TTC549 (cell line): ENCODE data around the gene UAP1L1.

ENCODE experiments used
- FAIRE-seq: peaks from 2 replicates; lab custom pipeline; 2012; peaks lifted over from hg19 to GRCh38; lab: Jason Lieb, UNC

The UAP1L1 gene

DNA sequence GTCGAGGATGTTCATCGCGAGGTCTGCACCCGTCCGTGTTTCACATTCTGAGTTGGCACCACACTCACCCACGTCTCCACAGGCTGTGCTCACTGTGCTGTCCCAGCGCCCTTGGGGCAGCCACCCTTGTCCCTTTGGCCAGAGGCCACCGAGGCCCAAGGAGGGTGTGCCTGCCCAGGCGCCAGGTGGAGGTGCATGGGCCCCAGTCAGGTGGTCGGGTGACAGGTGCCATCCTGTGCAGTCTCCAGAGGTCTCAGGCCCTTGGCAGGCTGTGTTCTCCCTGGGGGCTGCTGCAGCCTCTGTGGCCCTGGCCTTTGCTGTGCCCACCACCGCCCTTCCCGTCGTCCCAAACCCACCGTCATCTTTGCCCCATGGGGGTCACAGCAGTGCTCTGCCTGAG is 21.9 kb downstream of the UAP1L1 start:
- FAIRE-seq: no peak

DNA sequence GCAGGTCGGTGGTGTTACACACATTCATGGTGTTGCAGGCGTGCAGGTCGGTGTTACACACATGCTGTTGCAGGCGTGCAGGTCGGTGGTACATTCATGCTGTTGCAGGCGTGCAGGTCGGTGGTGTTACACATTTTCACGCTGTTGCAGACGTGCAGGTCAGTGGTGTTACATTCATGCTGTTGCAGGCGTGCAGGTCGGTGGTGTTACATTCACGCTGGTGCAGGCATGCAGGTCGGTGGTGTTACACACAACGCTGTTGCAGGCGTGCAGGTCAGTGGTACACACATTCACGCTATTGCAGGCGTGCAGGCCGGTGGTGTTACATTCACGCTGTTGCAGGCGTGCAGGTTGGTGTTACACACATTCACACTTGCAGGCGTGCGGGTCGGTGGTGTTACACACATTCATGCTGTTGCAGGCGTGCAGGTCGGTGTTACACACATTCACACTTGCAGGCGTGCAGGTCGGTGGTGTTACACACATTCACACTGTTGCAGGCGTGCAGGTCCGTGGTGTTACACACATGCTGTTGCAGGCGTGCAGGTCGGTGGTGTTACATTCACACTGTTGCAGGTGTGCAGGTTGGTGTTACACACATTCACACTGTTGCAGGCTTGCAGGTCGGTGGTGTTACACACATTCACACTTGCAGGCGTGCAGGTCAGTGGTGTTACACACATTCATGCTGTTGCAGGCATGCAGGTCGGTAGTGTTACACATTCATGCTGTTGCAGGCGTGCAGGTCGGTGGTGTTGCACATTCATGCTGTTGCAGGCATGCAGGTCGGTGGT is 26.1 kb downstream of the UAP1L1 start:
- FAIRE-seq: no peak

DNA sequence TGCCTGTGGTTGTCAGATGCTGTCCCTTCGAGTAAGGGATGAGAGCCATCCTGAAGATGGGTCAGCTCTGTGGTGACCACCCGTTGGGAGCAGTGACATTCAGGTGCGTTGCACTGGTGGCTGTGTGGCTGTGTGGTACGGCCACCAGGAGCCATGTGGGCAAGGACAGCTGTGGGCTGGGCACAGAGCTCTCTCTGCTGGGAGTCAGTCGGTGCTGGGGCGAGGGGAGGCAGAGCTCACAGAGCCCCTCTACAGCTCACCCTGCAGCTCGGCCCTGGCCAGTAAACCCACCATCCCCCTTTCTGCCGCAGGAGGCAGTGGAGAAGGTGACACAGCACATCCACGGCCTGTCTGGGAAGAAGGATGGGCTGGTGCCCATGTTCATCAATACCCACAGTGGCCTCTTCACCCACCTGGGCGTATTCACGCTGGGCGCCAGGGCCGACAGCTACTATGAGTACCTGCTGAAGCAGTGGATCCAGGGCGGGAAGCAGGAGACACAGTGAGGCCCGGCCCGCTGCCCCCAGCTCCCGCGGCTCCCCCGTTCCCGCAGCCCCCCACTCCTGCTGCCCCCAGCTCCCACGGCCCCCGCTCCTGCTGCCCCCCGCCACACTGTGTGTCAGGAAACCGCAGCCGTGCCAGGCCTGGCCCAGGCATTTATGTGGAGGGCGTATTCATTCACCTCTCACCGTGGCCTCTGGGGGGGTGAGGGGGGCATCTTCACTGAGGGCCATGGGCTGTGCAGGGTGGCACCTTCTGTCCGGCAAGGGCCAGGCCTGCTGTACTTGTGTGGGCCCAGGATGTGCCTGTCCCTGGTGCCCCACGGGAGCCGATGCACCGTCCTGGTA is 28.7 kb downstream of the UAP1L1 start:
- FAIRE-seq: no peak

DNA sequence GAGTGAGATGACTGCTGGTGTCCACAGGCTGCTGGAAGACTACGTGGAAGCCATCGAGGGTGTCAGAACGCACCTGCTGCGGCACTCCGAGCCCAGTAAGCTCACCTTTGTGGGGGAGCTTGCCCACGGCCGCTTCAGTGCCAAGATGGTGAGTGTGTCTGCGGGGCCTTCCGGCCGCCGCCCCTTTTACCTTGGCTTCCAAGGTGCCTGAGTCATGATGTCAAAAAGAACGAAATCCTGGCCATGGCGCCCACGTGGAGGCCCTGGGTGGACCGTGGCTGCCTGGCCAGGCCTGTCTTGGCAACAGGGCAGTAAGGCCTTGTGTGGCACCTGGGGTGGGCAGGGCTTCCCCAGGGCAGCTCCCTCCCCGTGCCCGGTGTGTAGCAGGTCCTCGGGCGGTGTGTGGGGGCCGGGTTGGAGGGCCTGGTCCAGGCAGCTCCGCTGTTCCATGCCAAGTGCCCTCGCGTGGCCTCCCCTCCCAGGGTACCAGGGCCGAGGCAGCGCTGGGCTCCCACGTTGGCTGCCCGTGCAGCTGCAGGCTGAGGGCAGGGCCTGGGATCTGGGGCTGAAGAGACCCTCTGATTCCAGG is 29.4 kb downstream of the UAP1L1 start:
- no peak for FAIRE-seq

DNA sequence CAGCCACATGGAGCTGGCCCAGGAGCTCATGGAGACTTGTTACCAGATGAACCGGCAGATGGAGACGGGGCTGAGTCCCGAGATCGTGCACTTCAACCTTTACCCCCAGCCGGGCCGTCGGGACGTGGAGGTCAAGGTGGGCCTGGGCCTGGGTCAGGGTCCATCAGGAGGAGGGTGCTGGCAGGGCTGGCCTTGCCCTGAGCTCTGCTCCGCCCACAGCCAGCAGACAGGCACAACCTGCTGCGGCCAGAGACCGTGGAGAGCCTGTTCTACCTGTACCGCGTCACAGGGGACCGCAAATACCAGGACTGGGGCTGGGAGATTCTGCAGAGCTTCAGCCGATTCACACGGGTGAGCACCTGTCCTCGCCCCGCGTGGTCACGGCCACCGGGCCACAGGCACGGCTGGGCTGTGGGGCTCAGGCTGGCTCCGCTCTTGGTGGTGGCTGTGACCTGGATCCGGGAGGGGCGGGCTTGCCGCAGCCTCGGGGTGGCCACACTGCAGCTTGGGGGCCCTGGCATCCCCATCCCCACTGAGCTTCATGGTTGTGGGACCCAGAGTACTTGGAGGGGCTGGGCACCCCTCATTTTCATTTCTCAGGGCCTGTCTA is 30.1 kb downstream of the UAP1L1 start:
- FAIRE-seq: no peak

DNA sequence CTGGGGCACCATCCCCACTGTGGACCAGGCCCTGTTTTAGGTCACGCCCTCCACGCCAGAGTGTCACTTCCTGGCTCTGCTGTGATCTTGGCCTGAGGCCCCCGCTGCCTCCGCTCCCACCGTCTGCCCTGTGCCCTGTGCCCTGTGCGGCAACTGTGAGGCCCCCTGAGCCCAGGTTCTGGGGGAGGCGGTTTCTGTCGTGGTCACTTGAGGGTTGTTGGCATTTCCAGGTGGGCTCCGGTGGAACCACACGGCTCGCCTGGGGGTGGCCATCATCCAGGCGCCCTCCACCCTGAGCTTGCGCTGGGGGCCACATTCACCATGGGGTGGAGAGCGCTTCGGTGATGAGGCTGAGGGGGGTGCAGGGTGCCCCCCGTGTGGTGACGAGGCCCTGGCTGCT is 30.7 kb downstream of the UAP1L1 start:
- FAIRE-seq: no peak

DNA sequence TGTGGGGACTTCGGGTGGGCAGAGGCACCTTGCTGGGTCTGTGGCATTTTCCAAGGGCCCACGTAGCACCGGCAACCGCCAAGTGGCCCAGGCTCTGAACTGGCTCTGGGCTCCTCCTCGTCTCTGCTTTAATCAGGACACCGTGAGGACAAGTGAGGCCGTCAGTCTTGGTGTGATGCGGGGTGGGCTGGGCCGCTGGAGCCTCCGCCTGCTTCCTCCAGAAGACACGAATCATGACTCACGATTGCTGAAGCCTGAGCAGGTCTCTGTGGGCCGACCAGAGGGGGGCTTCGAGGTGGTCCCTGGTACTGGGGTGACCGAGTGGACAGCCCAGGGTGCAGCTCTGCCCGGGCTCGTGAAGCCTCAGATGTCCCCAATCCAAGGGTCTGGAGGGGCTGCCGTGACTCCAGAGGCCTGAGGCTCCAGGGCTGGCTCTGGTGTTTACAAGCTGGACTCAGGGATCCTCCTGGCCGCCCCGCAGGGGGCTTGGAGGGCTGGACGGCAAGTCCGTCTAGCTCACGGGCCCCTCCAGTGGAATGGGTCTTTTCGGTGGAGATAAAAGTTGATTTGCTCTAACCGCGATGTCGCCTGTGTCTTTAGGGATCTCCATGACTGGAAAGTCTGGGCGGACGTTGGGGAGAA is 31.4 kb downstream of the UAP1L1 start:
- FAIRE-seq: no peak

DNA sequence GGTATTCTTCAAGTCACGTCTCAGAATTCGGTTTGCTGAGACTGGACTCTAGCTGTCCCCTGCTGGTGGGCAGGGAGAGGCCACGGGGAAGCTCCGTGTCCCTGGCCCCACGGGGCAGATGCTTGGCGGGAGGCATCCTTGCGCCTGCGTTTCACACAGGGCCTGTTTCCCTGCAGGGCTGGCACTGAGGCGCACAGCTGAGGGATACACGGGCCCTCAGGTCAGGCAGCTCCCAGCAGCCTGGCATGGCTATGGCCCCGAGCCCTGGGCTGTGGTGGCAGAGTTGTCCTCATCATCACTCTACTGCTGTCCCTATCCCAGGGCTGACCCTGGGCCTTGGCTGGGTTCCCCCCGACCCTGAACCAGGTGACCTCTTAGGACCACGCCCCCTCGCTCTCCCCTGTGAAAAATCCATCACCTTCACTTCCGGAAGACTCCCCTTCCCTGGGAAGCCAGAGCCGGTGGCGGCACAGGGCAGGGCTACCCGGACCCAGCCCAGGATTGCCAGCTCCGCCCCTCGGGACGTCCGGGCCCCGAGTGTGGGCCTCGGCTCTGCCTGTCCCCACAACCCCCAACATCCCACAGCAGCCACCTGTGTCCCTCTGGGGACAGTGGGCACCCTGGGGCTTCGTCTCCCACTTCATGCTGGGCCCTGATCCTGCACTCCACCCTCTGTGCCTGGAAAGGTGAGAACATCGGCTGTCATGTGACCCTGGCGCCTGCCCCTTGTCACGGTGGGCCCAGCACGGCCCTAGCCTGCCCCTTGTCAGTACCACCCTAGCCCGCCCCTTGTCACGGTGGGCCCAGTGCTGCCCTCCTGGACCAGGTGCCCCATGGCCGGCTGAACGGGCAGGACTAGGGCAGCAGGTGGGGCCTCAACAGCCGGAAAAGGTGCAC is 32.2 kb downstream of the UAP1L1 start:
- FAIRE-seq: no peak

DNA sequence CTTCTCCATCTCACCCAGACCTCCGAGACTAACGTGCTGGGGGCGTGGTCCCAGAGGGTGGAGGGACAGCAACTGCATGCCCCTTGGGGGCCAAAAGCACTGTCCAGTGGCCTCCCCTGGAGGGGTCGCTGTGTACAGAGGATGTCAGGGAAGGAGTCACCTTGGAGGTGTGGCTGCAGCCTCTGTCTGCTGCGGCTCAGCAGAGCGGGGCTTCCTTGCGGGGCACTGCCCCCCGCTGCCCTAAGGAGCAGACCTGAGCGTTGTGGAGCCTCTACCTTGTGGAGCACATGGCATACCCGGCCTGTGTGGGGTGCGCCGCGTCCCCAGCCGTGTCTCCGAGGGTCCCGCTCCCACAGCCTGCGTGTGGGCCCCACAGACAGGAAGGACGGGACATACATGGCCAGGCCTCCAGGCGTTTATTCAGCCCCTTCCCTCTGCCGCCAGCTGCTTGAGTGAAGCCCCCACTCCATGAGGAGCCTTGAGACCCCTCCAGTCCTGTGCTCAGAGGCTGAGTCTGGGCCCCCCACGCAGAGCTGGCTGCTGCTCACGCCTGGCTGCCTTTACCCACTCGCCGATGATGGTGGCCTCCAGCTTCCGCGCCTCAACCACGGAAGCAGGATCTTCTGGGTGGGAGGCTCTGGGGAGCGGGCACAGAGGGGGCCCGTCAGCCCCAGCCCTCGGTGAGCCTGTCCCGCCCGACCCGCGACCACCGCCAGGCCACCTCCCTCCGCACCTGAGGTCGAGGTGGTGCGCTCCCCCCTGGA is 33.0 kb downstream of the UAP1L1 start:
- no peak for FAIRE-seq

DNA sequence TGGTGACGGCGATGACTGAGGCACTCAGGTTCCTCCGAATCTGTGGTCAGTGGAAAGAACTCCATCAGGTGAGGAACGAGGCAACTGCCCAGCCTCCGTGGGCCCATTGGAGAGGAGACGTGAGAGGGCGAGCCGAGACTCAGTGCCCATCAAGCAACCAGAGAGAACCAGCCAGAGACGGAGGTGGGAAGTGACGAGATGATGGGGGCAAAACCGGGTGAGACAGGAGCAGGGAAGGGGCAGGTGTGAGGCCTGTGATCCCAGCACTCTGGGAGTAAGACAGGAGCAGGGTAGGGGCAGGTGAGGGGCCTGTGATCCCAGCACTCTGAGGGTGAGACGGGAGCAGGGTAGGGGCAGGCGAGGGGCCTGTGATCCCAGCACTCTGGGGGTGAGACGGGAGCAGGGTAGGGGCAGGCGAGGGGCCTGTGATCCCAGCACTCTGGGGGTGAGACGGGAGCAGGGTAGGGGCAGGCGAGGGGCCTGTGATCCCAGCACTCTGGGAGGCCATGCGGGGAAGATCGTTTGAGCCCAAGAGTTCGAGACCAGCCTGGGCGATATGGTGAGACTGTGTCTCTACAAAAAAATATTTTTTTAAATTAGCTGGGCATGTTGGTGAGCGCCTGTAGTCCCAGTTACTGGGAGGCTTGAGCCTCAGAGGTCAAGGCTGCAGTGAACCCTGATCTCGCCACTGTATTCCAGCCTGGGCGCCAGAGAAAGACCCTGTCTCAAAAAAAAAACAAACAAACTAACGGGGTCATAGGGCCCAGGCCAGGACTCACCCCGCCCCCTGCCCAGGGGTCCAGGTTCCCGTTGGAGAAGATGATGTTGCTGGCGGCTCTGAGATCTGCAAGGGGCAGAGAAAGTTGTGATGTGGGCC is 33.8 kb downstream of the UAP1L1 start:
- FAIRE-seq: no peak

DNA sequence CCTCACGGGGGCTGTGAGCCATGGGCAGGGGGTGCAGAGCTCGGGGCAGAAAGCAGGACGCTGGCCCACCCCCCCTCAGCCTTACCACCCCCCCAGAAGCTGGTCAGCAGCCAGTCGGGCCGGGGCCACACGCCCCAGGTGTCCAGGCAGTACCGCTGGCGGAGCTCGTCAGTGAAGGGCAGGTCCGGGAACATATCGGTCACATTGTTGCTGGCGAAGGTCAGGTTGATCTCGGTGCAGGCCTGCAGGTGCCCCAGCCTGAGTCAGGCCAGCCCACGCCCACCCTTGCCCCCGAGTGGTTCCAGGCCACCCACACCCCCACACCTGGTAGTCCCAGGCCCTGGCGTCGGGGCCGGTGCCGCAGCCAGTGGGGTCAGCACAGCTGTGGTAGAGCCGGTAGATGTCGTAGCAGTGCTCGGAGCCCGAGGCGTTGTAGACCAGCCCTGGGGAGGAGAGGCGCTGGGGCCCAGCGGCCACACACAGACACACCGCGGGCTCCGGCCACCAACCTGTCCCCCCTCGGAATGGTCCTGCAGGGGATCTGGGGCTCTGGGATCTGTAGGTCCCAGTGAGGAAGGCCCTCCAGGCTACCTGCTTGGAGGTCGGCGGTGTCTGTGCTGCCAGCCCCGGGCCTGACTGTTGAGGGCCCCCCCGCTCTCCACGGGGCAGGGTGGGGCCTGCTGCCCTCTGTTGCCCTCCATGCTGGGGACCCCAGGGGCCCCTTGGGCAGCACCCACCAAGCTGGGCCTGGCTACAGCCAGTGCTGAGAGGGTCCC is 34.7 kb downstream of the UAP1L1 start:
- FAIRE-seq: no peak

DNA sequence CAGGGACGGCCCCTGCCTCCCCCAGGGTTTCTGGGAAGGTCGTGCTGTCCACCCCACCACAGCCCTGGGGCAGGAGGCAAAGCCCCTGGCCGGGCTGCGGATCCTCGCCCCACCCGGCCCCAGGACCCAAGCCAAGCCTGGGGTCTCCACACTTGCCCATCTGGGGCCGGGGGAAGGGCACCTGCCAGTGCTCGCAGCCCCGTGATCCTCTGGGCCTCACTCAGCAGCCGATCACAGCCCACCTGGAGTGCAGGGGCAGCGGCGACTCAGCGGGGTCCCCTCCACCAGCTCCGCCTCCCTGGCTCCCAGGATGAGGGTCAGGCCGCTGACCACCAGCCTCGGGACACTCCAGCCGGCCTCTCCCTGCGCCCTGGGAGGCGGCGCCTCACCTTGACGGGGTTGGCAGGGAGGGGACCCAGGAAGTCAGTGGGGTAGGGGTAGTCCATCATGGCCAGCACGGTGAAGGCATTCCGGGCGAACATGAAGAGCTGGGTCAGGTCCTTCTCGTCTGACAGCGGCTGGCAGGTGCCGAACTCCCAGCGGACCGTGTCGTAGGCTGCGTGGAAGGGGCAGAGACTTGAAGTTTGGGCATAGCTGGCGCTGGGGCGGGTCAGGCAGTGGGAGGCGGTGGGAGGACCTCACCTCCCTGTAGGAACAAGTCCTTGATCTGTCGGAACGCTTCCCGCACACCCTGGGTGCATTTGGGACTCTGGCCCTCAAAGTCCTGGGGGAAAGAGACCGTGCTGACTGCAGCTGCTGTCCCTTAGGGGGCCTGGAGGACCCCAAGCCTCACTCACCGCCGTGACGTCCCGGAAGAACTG is 35.5 kb downstream of the UAP1L1 start:
- no peak for FAIRE-seq

DNA sequence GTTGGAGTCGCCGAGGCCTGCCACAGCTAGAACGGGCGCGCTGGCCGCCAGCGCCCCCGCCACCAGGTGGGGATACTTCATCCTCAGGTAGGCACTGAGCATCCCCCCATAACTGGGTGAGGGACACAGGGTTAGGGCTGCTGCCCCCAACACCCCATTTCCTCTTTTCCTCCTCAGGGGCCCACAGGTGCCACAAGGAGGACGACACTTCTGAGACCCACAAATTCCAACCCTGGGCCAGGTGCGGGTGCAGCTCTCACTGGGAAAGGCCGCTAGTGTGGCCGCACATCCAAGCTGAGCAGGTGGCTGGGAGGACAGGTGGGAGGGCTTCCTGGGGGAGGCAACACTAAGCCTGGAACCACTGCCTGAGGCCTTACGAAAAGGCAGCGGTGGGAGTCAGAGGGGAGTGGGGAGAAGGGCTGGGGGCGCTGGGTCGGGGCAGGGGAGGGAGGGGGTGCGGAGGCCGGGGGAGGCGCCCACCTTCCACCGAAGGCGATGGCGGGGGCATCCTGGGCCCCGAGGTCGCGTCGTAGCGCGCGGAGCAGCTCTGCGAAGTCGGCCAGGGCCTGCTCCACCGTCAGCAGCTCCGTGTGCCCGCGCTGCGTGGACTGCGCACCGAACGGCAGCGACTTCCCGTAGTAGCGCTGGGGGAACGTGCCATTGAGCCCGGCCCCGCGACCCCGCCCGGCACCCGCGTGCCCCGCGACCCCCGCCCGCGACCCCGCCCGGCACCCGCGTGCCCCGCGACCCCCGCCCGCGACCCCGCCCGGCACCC is 36.3 kb downstream of the UAP1L1 start:
- FAIRE-seq: no peak

DNA sequence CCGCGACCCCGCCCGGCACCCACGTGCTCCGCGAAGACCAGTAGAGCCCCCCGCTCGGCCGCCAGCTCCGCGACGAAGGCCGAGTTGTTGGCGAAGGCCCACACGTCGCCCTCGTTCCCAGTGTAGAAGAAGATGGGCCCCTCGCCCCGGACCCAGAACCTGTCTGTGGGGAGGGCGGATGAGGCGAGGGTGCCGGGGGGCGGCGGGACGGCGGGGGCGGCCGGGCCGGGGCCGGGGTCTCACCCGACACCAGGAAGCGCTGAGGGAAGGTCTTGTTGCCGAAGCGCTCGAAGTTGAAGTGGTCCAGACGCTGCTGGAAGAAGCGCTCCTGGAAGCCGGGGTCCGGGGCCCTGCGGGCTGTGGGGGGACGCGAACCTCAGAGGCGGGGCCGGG is 36.9 kb downstream of the UAP1L1 start:
- FAIRE-seq: no peak

DNA sequence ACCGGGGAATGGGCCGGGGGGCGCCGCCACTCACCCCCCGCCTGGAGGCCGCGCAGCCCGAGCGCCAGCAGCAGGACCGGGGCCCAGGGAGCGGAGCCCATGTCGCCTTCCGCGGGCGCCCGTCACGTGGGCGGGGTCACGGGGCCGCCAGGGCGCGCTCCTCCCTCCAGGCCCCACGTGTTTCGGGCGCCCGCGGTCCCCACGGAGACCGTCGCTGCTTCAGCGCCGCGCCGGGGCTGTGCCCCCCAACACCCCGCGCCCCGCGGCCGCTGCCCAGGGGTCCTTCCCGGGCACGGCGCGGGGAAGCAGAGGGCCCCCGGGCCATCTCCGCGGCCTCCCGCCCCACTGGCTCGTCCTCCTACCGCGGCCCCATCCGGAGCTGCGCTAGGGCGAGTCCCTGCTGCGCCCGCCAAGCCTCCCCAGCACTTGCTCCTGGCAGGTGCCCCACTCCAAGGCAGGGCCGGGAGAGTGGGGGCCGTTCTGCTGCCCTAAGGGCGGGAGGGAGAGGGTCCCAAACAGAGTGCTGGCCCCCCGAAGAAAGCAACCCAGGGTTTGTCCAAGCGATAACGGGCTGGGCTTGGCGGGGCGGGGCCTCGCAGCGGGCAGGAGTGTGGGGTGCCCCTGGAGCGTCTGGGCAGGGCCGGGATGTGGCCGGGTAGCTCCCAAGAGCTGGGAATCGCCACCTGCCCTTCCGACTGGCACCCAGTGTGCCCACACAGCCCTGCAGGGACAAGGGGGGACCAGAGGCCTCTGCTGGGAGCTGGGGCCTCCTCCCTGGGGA is 37.5 kb downstream of the UAP1L1 start, which contains the start of gene DPP7:
Gene DPP7 (minus strand): TSS at position 121 of the 781 bp plus-strand sequence. CDS start 20 bp downstream, at position 101.
- no peak for FAIRE-seq
